ENCODE data around the gene E2F4.

E2F4 gene

GRCh38 chr16:67212766-67213165 lies 20.8 kb downstream of the E2F4 start:
- FAIRE-seq = no peak

DNA sequence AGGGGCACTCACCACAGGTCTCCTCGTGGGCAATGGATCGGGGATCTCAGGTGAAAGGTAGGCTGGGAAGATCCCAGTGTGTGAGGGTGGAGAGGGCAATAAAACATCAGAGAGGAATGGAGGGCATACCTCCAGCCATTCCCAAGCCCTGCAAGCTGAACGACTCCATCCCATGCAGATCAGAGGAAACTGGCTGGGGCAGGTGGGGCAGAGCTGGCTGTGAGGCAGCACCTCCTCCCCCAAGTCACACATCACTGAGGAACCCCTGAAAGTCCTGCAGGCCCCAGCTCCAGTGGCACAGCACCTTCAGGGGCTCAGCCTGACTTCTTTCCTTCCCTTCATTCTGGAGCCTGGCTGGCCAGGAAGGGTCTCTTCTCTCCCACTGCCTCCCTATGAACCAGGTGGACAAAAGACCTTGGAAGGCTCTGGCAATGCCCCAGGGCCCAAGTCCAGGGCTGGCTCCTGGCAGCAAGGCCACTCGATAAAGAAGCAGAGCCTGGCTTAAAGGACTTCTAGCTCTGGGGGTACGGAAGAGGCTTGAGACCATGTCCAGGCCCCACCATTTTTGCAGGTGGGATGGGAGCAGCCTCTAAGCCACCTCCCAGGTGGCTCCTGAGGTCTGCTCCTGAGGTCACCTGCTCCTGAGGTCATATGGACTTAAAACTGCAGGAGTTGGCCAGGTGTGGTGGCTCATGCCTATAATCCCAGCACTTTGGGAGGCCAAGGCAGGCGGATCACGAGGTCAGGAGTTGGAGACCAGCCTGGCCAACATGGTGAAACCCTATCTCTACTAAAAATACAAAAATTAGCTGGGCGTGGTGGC lies 21.5 kb downstream of the E2F4 start:
- no peak for FAIRE-seq

- no peak for FAIRE-seq
Observed at GRCh38 chr16:67215706-67216105, 23.8 kb downstream of the E2F4 start.

DNA sequence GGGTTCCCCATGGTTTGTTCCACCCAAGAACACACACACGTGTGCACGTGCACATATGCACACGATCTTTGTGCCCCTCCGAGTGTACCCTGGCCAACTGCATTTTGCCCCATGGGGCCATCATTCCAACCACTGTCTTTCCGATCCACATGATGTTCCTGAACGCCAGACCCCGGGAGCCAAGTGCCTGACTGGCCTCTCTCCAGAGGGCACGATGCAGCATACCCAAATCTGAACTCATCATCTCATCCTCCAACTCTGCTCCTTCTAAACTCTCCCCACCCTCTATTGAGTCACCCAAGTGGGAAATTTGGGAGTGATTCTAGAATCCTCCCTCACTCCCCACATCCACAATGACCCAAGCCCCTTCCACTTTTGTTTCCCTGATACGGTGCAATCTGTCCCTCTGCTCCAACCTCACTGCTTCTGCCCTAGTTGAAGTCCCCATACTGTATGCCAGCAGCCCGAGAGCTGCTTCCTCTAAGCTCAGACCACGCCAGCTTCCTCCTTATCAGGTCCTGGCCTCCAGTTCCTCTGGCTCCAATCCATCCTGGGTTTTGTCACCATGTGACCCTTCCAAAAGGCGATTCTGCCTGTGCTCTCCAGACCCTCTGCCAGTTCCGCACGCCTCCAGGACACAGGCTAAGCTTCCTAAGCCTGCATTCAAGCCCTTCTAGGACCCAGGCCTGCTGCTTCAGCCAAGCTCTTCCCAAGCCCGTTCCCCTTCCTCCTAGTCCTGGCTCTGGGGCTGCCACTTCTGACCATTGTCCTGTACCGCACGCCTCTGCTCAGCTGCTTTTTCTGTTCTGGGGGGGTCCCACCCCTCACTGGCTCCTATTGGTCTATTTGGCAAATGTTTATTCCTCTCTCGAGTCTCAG lies 24.9 kb downstream of the E2F4 start:
- no peak for FAIRE-seq

GRCh38 chr16:67223992-67224391 lies 32.0 kb downstream of the E2F4 start:
- FAIRE-seq = no peak

GRCh38 chr16:67226295-67226803 lies 34.4 kb downstream of the E2F4 start:
- FAIRE-seq = no peak

- FAIRE-seq = no peak
Observed at GRCh38 chr16:67226804-67227566, 35.0 kb downstream of the E2F4 start, which contains the start of gene TMEM208. Gene TMEM208, plus strand, starts transcription at chr16:67227130. Its CDS starts 89 bp downstream, at chr16:67227219.

GRCh38 chr16:67227567-67227921 lies 35.6 kb downstream of the E2F4 start:
- FAIRE-seq = no peak

GRCh38 chr16:67228034-67228785 lies 36.3 kb downstream of the E2F4 start:
- no peak for FAIRE-seq

GRCh38 chr16:67228905-67229304 lies 37.0 kb downstream of the E2F4 start:
- FAIRE-seq = no peak

DNA sequence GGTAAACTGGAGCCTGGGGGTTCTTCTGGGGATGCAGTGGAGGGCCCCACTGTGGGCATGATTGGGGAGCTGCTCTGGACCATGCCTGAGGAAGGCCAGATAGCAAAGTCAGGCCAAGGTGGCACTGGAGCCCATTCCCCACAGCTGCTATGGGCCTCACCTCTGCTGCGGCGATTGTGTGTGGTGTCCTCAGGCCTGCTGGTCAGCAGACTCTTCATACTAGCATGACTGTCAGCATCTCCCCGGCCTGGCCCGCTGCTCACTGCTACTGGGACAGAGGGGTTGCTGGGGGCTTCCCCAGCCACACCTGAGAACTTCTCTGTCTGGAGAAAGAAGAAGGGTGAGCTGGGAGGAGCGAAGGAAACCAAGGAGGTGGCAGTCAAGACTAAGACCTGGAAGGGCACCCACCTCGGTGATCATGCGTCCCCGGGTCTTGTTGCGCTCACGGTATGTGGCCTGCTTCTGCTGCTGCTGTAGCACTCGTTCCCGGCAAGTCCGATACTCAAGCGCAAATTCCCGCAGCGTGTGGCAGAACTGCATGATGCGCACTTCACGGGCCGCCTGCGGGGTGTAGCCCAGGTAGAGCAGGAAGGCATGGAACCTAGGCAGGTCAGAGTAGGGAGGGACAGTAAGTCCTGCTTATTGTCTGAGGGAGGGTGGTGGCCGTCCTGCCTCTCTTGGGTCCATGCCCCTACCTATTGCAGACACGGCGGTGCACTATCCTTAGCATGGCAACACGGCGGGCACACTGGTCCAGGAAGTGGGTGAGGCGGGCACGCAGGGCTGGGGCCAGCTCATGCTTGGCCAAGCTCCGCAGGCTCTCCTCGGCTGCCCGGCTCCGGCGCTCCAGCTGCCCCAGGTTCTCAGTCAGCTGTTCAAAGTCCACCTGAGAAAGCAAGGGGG lies 38.2 kb downstream of the E2F4 start:
- FAIRE-seq = no peak

DNA sequence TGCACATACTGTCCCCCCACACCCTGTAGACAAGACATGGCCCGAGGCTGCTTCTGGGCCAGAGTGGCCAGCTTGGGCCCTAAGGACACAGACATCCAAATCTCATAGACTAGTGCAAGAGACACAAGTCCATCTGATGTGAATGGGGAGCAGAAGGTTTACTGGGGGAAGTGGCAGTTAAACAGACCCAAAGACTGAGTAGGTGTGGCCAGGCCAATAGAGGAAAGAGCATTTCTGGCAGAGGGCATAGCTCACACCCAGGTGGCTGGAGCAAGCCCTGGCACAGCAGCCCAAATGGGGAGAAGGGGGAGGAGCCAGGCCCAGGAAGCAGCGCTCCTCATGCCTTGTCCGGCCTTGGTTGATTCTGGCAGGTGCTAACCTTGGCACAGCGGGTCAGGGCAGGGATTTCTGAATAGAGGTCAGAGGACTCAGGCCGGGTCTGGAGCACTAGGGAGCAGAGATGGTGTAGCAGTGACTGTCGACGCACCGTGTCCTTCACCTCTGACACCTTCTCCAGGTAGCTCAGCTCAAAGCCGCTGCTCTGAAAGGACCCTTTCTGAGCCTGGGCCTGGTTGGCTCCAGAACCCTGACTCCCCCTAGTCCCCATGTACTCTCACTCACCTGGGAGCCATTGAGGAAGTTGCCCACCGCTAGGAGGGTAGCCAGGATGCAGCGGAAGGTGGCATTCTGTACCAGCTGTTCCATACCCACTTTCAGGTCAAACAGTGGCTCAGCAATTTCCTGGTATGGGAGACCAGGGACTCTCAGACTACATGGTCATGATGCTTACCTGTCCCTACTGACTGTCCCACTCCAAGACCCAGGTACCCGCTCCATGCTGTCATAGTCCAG lies 39.1 kb downstream of the E2F4 start:
- no peak for FAIRE-seq

GRCh38 chr16:67233596-67233995 lies 41.6 kb downstream of the E2F4 start:
- FAIRE-seq = no peak

DNA sequence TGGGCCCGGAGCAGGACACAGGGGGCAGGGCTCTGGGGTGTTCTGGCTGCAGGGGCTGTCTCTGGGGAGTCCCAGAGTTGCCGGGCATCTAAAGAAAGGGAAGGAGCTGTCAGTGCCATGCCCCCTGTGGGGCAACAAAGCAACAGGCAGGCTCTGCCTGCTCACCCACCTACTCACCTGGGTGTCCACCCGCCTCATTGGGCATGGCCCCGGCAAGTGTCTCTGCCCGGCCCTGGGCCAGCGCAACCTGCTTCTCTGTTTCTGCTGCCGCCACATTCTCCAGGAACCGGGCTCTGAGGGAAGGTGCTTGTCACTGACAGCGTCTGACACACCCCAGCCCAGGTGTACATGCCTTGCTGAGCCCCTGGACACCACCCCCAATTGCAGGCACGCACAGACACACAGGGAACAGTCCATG lies 42.2 kb downstream of the E2F4 start:
- FAIRE-seq = no peak

- no peak for FAIRE-seq
Observed at GRCh38 chr16:67235816-67236562, 44.0 kb downstream of the E2F4 start.

- FAIRE-seq = no peak
Observed at GRCh38 chr16:67236563-67237395, 44.8 kb downstream of the E2F4 start.

- FAIRE-seq = no peak
Observed at GRCh38 chr16:67237396-67238277, 45.7 kb downstream of the E2F4 start.
